NCI-H187 (cell line): ENCODE measurements around the gene HS6ST1.
A peak's percentile ranks its signal among the peaks of the same experiment; 100 is the strongest.
"Not testable (repeated sequence)": the region's sequence is repeated elsewhere in the genome, so short reads cannot be mapped to it uniquely, and the experiment has no call there.

Source experiments
- DNase-seq, 2 experiments: peaks; one replicate each; lab custom pipeline; 2025; lab: John Stamatoyannopoulos, UW

The HS6ST1 gene

DNA sequence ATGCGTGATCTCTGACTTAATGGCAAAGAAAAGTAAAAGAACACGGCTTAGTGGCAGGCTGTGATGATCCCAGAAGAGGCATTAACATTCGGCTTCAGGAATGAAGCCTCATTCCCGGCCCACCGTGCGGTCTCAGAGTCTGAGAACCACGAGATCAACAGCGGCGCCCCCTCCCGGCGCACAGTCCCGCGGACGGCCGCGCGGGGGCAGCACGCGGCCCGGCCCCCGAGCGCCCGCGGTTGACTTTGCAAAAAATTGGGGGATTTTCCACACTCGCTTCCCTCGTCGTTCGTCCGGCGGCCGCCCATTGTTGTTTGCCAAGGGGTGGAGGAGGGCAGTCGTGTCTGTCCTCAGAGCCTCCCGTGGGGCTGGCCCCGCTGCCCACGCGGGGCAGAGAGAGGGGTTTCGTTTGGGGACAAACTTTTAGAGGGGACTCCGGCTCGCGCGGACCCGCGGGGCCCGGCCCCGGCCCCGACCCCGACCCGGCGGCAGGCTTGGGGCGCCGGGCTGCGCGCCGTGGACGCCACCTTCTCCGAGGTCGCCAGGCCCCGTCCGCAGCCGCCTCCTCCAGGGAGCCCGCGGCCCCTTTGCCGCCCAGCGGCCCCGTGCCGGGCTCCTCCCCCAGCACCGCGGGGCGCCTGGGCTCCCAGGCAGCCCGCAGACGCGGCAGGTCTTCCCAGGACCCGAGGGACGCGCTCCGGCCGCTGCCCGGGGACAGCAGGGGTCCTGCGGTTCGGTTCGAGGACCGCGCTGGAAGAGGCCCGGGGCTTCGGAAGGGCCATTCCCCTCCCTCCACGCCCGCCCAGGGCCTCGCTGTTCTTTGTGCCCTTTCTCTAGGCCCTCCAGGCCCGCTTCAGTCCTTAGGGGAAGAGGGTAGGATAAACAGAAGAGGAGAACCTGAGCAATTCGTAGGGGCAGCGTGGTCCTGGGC lies 3.4 kb upstream of the HS6ST1 start:
- DNase-seq = peak in 1 of 2 experiments; percentile 41

DNA sequence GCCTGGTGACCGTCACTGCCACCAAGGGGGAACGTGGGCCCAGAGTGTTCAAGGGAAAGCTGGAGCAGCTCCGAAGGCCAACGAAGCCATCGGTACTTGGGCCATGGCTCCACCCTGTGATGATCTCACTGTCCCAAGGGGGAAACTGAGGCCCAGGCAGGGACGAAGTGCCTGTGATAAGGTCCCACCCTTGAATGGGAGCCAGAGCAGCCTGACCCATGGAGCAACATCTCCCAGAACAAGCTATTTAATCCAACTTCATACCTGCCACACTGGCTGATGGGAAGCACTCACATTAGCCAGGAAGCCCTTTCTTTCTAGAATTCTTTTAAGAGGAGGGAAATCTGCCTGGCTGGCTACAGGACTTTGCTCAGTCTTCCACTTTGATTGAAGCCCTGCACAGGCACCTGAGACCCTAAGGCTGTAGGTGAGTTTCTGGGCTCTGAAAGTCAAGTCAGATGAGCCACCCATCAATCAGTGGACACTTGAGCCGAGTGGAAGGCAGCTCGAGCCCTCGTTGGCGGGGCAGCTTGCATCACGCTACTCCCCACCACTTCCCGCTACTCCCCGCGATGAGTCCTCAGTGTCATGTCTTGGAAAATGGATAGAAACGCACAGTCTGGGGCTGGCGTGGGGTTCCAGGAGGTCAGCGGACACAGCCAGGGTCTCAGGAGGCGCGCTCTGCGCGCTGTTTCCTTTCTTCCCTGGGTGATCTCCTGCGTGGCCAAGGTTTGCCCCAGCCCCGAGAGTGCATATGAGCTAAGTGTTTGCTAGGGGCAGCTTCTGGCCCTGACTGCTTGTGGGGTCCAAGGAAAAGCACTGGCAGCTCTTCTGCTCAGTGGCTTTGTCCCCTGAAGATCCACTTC lies 2.5 kb upstream of the HS6ST1 start:
- no peak for DNase-seq

DNA sequence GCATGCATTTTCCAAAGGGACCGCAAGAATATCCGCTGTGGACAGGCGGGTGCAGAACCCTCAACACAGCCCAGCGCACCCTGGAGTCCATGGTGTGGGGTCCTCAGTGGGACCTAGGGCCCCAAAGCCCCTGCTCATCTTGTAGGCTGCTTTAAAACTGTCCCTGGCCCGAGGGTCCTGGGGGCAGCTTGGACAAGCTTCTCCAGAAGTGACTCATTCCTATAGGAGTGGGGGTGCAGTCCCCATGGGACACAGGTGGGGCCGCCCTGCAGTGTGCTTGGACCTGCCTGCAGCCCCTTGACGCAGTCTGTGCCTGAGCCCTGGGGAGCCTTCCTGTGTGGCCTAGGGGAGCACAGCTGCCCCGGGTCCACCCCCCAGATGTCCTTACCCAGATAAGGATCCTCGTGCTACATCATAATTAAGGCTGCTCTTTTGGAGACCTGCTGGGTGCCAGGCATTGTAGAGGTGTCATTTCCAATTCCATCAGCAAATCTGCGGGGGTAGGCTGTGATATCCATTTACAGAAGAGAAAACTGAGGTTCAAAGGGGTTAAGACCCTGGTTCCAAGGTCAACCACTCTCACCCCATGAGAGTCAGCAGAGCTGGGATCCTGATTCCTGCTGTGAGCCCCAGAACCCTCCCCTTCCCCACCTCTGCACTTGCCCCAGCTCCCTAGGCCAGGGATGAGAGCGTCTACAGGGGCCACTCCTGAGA lies 1.7 kb upstream of the HS6ST1 start:
- DNase-seq = no peak

DNA sequence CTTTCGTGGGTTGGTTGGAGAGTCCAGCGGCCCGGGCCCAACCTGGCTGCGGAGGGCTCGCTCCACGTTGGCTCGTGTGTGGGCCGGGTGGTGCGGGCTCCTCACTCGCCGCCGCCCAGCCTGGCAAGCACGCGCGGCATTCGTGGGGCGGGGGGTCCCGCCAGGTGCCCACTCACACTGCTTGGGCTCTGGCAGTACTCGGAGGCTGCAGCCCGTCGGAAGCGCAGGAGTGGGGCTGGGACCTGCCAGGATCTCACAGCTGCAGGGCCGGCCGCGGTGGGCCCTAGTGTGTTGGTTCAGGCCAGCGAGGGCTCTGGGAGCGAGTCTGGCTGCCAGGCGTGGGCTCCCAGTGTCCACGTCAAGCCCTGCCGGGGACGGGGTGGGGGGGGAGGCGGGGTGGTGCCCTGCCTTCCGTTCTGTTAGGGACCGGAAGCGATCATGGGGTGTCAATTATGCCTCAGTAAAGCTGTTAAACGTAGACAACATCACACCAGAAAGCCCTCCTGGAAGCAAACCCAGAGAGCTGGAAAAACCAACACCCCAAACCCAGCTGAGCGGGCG lies 1.0 kb upstream of the HS6ST1 start:
- no peak for DNase-seq

DNA sequence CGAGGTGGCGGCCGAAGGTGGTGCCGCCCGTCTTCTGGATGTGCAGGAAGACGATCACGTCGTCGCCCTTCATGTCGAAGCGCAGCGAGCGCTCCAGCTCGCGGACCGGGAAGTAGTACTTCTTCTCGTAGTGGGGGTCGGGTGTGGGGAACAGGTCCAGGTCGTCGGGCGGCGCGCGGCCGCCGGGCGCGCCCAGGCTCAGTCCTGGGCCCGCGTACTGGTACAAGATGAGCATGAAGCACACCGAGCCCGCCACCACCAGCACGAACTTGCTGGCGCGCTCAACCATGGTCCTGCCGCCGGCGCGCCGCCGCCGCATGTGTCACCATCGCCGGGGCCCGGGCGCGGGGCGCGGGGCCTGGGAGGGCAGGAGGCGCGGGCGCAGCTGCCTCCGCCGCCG lies 423 bp downstream of the HS6ST1 start:
- not testable (repeated sequence) for DNase-seq

DNA sequence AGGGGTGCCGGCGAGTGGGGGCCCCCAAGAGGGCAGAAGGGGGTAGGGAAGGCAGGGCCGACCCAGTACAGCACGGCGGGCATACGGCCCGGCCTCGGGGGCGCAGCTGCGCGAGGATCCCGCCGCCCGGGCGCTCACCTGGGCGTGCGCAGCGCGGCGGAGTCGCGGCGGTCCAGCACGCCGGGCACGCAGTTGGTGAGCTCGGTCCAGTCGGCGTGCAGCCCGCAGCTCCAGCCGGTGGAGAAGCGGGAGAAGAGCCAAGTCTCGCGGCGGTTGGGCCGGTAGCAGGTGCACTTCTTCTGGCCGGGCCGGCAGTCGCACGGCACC lies 806 bp downstream of the HS6ST1 start:
- not testable (repeated sequence) for DNase-seq

DNA sequence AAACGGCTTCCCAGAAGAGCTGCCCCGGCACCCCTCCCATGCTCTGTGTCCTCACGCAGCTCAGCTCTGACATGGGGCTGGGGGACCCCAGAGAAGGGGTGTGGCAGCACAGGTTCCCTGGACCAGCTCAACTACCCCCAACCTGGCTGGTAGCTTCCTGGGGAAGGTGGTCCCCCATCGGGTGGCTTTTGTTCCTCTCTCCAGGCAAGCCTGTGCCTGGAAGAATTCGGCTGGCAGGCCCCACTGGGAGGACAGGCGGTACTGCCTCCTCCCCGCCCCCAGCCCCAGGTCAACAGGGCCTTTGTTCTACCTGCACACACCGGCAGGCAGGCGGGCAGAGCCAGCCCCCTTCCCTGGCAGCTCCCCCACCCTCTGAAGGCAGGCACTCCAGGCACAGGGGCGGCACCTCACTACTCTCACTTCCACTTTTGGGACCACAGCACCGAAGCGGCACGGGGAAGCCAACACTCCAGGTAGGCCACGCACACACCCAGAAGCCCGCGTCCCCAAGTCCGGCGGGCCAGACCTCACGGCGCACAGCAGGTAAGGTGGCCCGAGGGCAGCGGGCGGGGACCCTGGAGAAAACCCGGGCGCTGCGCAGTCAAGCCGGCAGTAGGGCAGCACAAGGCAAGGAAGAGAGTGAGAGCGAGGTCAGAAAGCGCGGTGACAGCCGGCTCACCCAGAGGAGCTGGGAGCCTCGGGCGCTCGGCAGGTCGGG lies 1.3 kb downstream of the HS6ST1 start:
- DNase-seq = no peak

DNA sequence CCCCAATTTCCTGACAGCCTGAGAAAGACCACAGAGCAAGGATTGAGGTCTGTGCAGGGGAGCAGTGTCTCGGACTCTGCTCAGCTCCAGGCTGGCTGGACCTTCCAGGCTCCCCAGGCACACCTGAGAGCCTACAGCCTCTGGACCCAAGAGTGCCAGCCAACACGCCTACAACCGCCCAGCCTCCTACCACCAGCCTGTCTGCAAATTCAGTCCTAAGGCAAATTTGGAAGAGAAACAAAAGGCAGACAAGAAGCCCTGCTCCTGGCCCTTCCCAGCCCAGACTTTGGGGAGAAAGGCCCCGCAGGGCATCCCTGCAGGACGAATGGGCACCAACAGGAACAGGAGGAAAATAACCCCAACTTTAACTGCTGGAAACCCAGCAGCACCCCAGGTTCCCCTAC lies 1.9 kb downstream of the HS6ST1 start:
- DNase-seq = no peak

DNA sequence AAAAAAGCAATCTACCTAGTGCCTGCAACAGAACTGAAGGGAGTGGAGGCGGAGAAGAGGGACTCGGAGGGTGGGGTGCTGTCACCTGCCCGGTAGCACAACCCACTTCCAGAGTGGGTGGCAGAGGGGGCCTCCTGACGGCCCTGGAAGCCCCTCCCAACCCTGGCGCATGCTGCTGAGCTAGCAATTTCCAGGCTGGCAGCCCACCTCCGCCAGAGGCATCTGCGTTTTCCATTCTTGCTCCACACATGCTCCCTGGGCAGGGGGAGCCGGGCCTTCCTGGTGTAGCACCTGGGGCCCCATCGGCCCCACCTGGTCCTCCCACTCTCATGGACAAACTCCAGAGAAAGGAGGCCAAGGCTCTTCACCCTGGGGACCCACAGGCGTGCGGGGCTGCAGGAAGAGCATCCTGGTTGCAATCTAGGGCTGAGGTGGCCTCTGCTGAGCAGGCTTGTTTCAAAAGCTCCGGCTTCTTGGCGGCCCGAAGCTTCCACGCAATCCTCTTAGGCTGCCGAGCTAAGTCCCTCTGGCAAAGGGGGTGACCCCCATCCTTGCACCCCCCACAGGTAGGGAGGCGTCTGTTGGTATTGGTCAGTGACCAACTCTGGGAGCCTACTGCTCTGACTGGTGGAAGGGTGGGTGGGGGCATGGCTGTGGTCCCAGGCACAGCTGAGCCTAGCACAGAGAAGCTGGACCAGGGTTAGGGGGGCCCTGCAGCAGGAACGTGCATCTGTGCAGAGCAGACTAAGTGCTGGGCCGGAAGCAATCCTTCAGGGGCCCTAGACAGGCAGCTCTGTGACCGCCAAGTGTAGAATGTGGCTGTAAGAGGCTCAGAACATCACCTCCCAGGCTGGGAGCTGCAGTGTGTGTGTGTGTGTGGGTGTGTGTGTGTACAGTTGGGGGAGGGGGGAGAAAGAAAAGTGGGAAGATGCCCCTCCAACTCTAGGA lies 2.6 kb downstream of the HS6ST1 start:
- DNase-seq = no peak

DNA sequence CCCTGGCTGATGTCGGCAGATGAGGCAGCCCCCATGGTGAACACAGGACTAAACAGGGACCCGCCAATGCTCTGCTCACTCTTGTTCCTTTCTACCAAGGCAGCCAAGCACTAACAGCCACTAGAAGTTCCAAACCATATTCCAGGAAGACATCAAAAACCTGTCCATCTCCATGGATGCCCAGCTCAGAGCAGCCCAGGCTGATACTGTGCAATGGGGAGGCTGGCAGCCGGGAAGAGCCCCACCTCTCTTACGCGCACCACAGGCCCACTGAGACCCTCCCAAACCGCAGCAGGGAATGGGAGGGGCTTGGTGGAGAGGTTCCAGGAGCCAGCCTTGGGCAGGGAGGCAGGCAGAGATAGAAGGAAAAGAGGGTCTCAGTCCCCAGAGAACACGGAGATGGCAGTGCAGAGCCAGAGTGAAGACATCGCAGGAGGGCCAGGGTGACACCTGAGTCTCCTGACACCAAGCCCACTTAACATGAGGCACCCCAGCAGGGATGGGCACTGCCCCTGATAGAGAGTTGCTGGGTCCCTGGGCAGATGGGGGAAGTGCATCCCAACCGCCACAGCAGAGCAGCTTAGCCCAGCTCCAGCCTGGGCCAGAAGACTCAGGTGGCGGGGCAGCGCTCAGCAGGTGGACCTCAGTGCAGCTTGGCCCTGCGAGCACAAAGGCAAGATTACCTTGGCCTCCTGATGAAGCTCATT lies 3.4 kb downstream of the HS6ST1 start:
- DNase-seq = no peak

DNA sequence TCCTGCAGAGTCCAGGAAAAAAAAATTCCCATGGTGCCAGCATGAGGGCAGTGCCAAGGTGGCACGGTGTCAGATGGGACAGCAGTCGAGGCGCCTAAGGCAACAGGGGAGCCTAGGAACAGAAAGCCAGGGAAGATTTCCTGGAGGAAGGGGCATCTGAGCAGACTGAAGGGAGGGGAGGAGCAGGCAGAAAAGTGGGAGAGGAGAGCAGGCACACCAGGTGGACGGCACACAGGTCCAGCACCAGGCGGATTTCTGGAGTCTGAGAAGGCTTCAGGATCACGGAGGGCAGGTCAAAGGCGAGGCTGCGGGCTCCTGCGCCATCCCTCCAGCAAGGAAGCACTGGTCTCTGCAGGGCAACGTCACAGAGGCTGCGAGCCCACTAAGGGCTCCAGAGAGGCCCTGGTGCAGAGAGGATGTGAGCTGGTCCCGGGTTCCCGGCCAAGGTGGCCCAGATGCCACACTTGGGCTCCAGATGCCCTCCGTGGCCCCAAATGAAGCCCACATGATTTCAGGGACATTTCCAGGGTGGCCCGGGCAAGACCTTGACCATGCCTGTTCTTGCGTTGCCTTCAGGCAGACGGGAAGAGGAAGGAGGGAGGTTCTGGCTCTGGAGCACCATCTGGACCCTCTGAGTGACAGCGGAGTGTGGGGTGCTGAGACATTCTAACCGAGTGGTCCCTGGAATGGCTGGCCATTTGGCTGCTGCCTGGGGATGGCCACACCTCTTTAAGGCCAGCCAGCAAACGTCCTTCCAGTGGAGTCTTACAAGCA lies 4.1 kb downstream of the HS6ST1 start:
- no peak for DNase-seq

DNA sequence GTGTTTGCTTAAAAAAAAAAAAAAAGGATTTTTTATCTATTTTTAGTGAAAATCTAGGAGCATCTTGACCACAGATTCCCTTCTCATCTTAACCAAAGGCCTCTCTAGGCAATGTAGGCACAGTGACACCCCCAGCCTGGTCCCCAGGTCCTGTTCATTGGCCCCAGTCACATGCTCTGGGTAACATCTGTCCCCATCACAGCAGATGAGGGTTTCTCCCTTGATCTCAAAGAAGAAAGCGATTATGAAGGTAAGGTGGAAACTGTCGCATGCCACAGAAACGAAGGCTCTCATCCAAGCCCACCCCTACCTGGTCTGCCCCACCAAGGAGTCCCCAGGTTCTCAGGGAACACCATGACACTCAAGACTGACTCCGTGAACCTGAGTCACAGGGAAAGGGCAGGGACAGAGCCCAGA lies 4.7 kb downstream of the HS6ST1 start:
- no peak for DNase-seq

DNA sequence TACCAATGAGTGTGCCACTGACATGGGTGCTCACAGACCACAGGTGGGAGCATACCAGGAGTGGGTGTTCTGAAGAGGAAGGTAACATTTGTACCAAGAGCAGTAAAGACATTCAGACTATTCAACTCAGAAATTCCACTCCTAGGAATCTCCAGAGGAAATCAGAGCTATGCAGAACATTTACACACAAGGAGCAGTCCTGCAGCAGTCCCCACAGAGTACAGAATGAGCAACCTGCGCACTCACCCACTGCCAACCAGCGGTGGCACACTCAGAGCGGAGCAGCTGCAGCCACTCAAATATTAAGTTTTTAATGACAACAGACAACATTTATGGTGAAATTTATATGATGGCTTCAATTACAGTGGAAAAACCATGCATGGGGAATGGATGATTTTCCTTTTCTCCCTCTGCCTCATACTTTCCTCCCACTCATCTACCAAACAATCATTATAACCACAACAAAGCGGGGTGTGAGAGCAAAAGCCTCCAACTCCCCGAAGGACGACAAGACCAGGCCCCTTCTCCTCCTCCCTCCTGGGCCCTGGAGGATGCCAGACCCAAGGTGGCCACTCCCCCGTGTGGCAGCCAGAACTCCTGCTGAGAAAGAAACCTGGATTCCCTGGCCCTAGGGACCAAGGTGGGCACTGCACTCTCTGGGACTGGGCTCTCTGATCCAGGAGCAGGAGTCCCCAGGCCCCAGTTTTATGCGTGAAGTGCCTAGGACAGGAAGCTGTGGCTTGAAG lies 5.4 kb downstream of the HS6ST1 start:
- no peak for DNase-seq

DNA sequence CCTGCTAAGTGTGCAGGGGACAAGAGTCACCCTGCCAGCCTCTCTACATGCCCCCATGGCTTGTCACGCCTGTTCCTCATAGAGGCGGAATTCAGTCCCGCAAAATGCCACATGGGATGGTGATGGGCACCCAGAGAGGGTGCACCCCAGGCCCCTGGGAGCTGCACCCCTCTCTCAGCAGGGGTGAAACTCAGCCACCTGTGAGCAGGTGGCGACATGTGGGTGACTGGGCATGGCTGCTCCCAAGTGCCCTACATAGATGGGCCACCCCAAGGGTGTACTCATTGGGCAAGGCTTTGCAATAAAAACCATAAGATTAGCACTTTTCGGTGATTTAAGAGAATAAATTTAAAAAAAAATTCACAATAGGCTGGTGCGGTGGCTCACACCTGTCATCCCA lies 6.3 kb downstream of the HS6ST1 start:
- DNase-seq = no peak

DNA sequence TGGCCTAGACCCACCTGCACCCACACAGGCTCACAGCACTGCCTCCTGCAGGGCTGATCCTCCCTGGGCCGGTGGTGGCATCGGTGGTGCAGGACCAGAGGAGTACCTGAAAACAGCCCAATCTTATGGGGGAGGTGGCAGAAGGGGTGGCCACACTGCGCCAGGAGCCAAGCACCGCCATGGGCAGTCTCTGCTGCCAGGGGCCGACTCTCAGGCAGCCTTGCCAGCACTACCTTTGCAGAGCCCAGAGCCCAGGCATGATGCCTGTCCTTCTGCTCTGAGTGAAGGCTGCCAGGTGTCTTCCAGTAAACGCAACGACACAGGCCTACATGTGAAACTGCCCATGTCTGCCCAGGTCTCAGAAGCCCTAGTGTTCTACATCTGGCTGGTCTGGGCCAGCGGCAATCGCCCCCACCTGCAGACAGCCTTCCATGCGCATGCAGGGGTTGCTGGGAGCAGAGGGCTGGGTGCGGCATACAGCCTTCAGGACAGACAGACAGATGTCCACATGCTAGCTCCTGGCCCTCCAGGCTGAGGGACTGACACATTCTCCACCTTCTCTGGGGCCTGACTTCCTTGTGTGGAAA lies 6.8 kb downstream of the HS6ST1 start:
- DNase-seq = no peak

DNA sequence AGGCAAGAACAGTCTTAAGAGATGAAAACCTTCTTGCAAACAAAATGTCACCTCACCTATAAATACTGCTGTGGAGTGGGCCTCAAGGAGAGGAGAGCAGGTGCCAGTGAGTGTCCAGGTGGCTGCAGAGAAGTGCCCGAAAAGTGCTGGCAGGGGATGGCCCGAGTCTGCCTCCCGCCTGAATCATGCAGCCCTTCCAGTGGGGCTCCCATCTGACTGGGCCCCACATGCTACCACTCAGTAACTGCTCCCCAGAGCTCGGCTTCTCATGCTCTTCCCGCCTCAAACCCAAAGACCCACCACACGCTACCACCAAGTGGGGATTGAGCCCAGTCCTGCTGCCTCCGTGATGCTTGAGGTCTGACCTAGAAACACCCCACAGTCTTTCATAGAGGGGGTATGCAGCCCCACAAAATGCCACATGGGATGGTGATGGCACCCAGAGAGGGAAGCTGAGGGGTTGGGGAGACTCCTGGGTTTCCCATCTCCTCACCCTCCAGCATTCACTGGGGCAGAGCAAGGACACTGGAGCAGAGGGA lies 7.4 kb downstream of the HS6ST1 start:
- DNase-seq = no peak

DNA sequence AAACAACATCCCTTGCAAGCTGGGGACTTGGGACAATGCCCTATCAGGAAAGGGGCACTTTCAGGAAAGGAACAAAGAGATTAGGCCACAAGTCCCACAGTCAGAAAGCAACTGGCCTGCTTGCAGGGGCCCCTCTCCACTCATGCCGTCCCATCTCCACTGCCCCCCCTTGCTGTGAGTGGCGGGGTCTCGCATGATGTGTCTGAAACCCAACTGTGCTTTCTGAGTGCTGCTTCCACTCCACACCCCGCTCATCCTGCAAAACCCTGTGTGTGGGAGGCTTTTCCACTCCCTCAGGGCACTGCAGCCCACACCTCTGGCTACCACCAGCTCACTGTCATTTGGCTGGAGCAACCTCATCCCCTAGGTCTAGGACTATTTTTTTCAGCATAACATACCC lies 7.9 kb downstream of the HS6ST1 start:
- DNase-seq = no peak
